HuH-7 (cell line): ENCODE results near the gene SLC11A2.
"Not testable (repeated sequence)": the region's sequence is repeated elsewhere in the genome, so short reads cannot be mapped to it uniquely, and the experiment has no call there.

ENCODE experiments used
- DNase-seq: peaks from one replicate; pipeline ENCODE4 v3.0.0; 2011; ENCODE audit warnings: low spot score

SLC11A2 gene

GRCh38 chr12:50990147-50990727 is 35.9 kb downstream of the SLC11A2 start:
- no peak for DNase-seq

GRCh38 chr12:50988871-50989270 is 37.3 kb downstream of the SLC11A2 start:
- DNase-seq, result no peak

GRCh38 chr12:50988051-50988450 is 38.1 kb downstream of the SLC11A2 start:
- no peak for DNase-seq

GRCh38 chr12:50986966-50987737 is 39.0 kb downstream of the SLC11A2 start:
- DNase-seq, result peak; percentile 56

- no peak for DNase-seq
Measured at GRCh38 chr12:50985322-50985721, 40.9 kb downstream of the SLC11A2 start.

GRCh38 chr12:50984586-50985298 is 41.4 kb downstream of the SLC11A2 start:
- DNase-seq, result no peak

GRCh38 chr12:50981319-50982239 is 44.6 kb downstream of the SLC11A2 start:
- DNase-seq, result no peak

GRCh38 chr12:50980545-50980944 is 45.6 kb downstream of the SLC11A2 start:
- DNase-seq, result peak; percentile 40

- no peak for DNase-seq
Measured at GRCh38 chr12:50979369-50980052, 46.7 kb downstream of the SLC11A2 start.

- DNase-seq, result no peak
Measured at GRCh38 chr12:50971946-50972345, 54.2 kb downstream of the SLC11A2 start.

- no peak for DNase-seq
Measured at GRCh38 chr12:50964432-50964831, 61.8 kb downstream of the SLC11A2 start.

GRCh38 chr12:50961708-50962107 is 64.5 kb downstream of the SLC11A2 start:
- DNase-seq, result no peak

GRCh38 chr12:50960130-50960529 is 66.1 kb downstream of the SLC11A2 start:
- no peak for DNase-seq

- DNase-seq, result no peak
Measured at GRCh38 chr12:50955697-50956096, 70.5 kb downstream of the SLC11A2 start.

GRCh38 chr12:50955288-50955687 is 70.9 kb downstream of the SLC11A2 start:
- no peak for DNase-seq

GRCh38 chr12:50954789-50955188 is 71.4 kb downstream of the SLC11A2 start:
- DNase-seq, result not testable (repeated sequence)

- DNase-seq, result no peak
Measured at GRCh38 chr12:50953047-50953446, 73.1 kb downstream of the SLC11A2 start.

GRCh38 chr12:50952510-50952909 is 73.7 kb downstream of the SLC11A2 start, which contains the start of gene HIGD1C:
Gene HIGD1C, plus strand, starts transcription at chr12:50952544. Its CDS starts 1,455 bp downstream, at chr12:50953999.
- DNase-seq, result no peak

GRCh38 chr12:50951112-50951511 is 75.1 kb downstream of the SLC11A2 start:
- no peak for DNase-seq

GRCh38 chr12:50949801-50950302 is 76.3 kb downstream of the SLC11A2 start:
- DNase-seq, result no peak

GRCh38 chr12:50948798-50949197 is 77.4 kb downstream of the SLC11A2 start:
- no peak for DNase-seq
